GM21367 (cell line): Measurements from ENCODE around the gene HMGA1.

ENCODE experiments used
- ATAC-seq: cut with Tn5 transposase; IDR thresholded peaks from one replicate; pipeline ENCODE4 v1.9.1; 2021; ENCODE audit not compliant: unreplicated experiment

The HMGA1 gene

GRCh38 chr6:34236443-34237315 is at the start of gene HMGA1:
Gene HMGA1 (plus strand): TSS chr6:34236873. CDS start chr6:34240781, 3,908 bp downstream.
- ATAC-seq: peak; percentile 41

- ATAC-seq: no peak
These were observed 46.7 kb upstream of the HMGA1 start for GRCh38 chr6:34189806-34190503.

- no peak for ATAC-seq
These were observed 46.1 kb upstream of the HMGA1 start for GRCh38 chr6:34190504-34191122.

- ATAC-seq: no peak
These were observed 41.9 kb upstream of the HMGA1 start for GRCh38 chr6:34194772-34195171.

GRCh38 chr6:34195726-34196115 is 41.0 kb upstream of the HMGA1 start:
- no peak for ATAC-seq

- no peak for ATAC-seq
These were observed 40.4 kb upstream of the HMGA1 start for GRCh38 chr6:34196116-34196832.

- ATAC-seq: no peak
These were observed 39.9 kb upstream of the HMGA1 start for GRCh38 chr6:34196833-34197195.

GRCh38 chr6:34200340-34200971 is 36.2 kb upstream of the HMGA1 start:
- ATAC-seq: no peak

GRCh38 chr6:34201455-34202107 is 35.1 kb upstream of the HMGA1 start:
- no peak for ATAC-seq

- no peak for ATAC-seq
These were observed 34.1 kb upstream of the HMGA1 start for GRCh38 chr6:34202329-34203201.

GRCh38 chr6:34204693-34205092 is 32.0 kb upstream of the HMGA1 start:
- no peak for ATAC-seq

GRCh38 chr6:34205466-34205865 is 31.2 kb upstream of the HMGA1 start:
- no peak for ATAC-seq

GRCh38 chr6:34205916-34206315 is 30.8 kb upstream of the HMGA1 start:
- ATAC-seq: no peak

GRCh38 chr6:34206726-34207125 is 29.9 kb upstream of the HMGA1 start:
- no peak for ATAC-seq

GRCh38 chr6:34207695-34208443 is 28.8 kb upstream of the HMGA1 start:
- ATAC-seq: no peak

- ATAC-seq: no peak
These were observed 22.9 kb upstream of the HMGA1 start for GRCh38 chr6:34213772-34214171.

- ATAC-seq: no peak
These were observed 18.0 kb upstream of the HMGA1 start for GRCh38 chr6:34218691-34219090.

- peak; percentile 22 for ATAC-seq
These were observed 13.2 kb upstream of the HMGA1 start for GRCh38 chr6:34223381-34223955.
